WERI-Rb-1 (cell line): ENCODE data around the gene OSBPL5.
"Not testable (repeated sequence)": the region's sequence is repeated elsewhere in the genome, so short reads cannot be mapped to it uniquely, and the experiment has no call there.

Source experiments
- DNase-seq: peaks from one replicate; pipeline ENCODE4 v3.0.0-alpha.2; 2020
- H3K27ac ChIP-seq: fragments of 250-450 bp; sonication (Bioruptor Pico); 2 replicates; pipeline ENCODE4 v1.5.1; 2020; ENCODE audit warnings: mild to moderate bottlenecking, moderate library complexity
- H3K27me3 ChIP-seq: fragments of 250-450 bp; sonication (Bioruptor Pico); 2 replicates; pipeline ENCODE4 v1.5.1; 2021; ENCODE audit warnings: mild to moderate bottlenecking, low read depth, moderate library complexity; ENCODE audit not compliant: insufficient read depth, severe bottlenecking
- H3K36me3 ChIP-seq: fragments of 250-450 bp; sonication (Bioruptor Pico); 2 replicates; pipeline ENCODE4 v1.5.1; 2020; ENCODE audit warnings: mild to moderate bottlenecking, moderate library complexity
- H3K4me3 ChIP-seq: 2 replicates; pipeline ENCODE4 v1.5.1; 2011; ENCODE audit warnings: low read depth, mild to moderate bottlenecking, control low read depth, low read length
- H3K9me3 ChIP-seq: fragments of 250-450 bp; sonication (Bioruptor Pico); 2 replicates; pipeline ENCODE4 v1.5.1; 2021; ENCODE audit warnings: mild to moderate bottlenecking, moderate library complexity; ENCODE audit not compliant: severe bottlenecking
- CTCF ChIP-seq: IDR thresholded peaks from 2 replicates; pipeline ENCODE4 v1.5.1; 2011; ENCODE audit warnings: low read depth, mild to moderate bottlenecking, control low read depth, inconsistent platforms, low read length

Gene OSBPL5

GRCh38 chr11:3077189-3077836 is 87.8 kb downstream of the OSBPL5 start:
- no peaks in the 10 kb centered on the region for H3K9me3 ChIP-seq
- no peak overlapping the region for H3K27ac ChIP-seq
- H3K27me3 ChIP-seq, result no peaks in the 10 kb centered on the region
- H3K4me3 ChIP-seq, result no peak overlapping the region
- no peaks in the 10 kb centered on the region for H3K36me3 ChIP-seq
- TF ChIP-seq CTCF, result no peak
- no peak for DNase-seq

GRCh38 chr11:3074912-3075589 is 90.1 kb downstream of the OSBPL5 start:
- H3K27me3 ChIP-seq, result no peaks in the 10 kb centered on the region
- H3K36me3 ChIP-seq, result no peaks in the 10 kb centered on the region
- no peak for DNase-seq
- H3K9me3 ChIP-seq, result no peaks in the 10 kb centered on the region
- TF ChIP-seq CTCF, result no peak
- no peak overlapping the region for H3K27ac ChIP-seq
- no peak overlapping the region for H3K4me3 ChIP-seq

GRCh38 chr11:3073029-3073435 is 92.1 kb downstream of the OSBPL5 start:
- no peak for DNase-seq
- H3K9me3 ChIP-seq, result no peaks in the 10 kb centered on the region
- H3K27ac ChIP-seq, result no peak overlapping the region
- no peaks in the 10 kb centered on the region for H3K27me3 ChIP-seq
- no peaks in the 10 kb centered on the region for H3K36me3 ChIP-seq
- H3K4me3 ChIP-seq, result no peak overlapping the region
- no peak for TF ChIP-seq CTCF

GRCh38 chr11:3069425-3069824 is 95.7 kb downstream of the OSBPL5 start:
- Histone ChIP-seq H3K9me3 (peaks cover 7% of the 10 kb centered on the region), H3K4me3 (no peak overlapping the region), H3K27ac (no peak overlapping the region), H3K36me3 (no peaks in the 10 kb centered on the region), H3K27me3 (no peaks in the 10 kb centered on the region)
- no peak for DNase-seq
- TF ChIP-seq CTCF, result no peak

- H3K36me3 ChIP-seq, H3K27ac ChIP-seq, H3K27me3 ChIP-seq, DNase-seq, H3K9me3 ChIP-seq, H3K4me3 ChIP-seq: not testable (repeated sequence)
Measured at GRCh38 chr11:3066308-3066707, 98.8 kb downstream of the OSBPL5 start.

- DNase-seq, H3K27me3 ChIP-seq, H3K9me3 ChIP-seq, H3K4me3 ChIP-seq, H3K36me3 ChIP-seq, H3K27ac ChIP-seq: not testable (repeated sequence)
Measured at GRCh38 chr11:3064709-3065108, 100.4 kb downstream of the OSBPL5 start.

- not testable (repeated sequence) for H3K9me3 ChIP-seq, H3K27me3 ChIP-seq, H3K4me3 ChIP-seq, H3K27ac ChIP-seq, H3K36me3 ChIP-seq, DNase-seq
Measured at GRCh38 chr11:3063876-3064275, 101.2 kb downstream of the OSBPL5 start.

- not testable (repeated sequence) for H3K27me3 ChIP-seq, H3K36me3 ChIP-seq, H3K9me3 ChIP-seq, DNase-seq, H3K27ac ChIP-seq, H3K4me3 ChIP-seq
Measured at GRCh38 chr11:3063432-3063831, 101.7 kb downstream of the OSBPL5 start.
